NCI-H146 treated with DMSO at 0.1 percent for 48 hours (cell line): ENCODE results near the gene FAM180A.

ENCODE experiments used
- DNase-seq: peaks from one replicate; lab custom pipeline; 2025; ENCODE audit not compliant: unreplicated experiment; lab: John Stamatoyannopoulos, UW

The FAM180A gene

GRCh38 chr7:135685306-135686084 is 63.1 kb downstream of the FAM180A start:
- no peak for DNase-seq

- no peak for DNase-seq
Measured at GRCh38 chr7:135684699-135685098, 63.9 kb downstream of the FAM180A start.

GRCh38 chr7:135684136-135684535 is 64.5 kb downstream of the FAM180A start:
- no peak for DNase-seq

GRCh38 chr7:135683609-135684008 is 65.0 kb downstream of the FAM180A start:
- no peak for DNase-seq

- DNase-seq = no peak
Measured at GRCh38 chr7:135682191-135682590, 66.4 kb downstream of the FAM180A start.

- DNase-seq = no peak
Measured at GRCh38 chr7:135681762-135682161, 66.9 kb downstream of the FAM180A start.
